HG02852 (cell line): ENCODE measurements around the gene TCERG1L.
"Not testable (repeated sequence)": the region's sequence is repeated elsewhere in the genome, so short reads cannot be mapped to it uniquely, and the experiment has no call there.

Experiments
- ATAC-seq: cut with Tn5 transposase; IDR thresholded peaks from one replicate; pipeline ENCODE4 v1.9.1; 2021; ENCODE audit warnings: mild to moderate bottlenecking, moderate library complexity; ENCODE audit not compliant: unreplicated experiment

Gene TCERG1L

DNA sequence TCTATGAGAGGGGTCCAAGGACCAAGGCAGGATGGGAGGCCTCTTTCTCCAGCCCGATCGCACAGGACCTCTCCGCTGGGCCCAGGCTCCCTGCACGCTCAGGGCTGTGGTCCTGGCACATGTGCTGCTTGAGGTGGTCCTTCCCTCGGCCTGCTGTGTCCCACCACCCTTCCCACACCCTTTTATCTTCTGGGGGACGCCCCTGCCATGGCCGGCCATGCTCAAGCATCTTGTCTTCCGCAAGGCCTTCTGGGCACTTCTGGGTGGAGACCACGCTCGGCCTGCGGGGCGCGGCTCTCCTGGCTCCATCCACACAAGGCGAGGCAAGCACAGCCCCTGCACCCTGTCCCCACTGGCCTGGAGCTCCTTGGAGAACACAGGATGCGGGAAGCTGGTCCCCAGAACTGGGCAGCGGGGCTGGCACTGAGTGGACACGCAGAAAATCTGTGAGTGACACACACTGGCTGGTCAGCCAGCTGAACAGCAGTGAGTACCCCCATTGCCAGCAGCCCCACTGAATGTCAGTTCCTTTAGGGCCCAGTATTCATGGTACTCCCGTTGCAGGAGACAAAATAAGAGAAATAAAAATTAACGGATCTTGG, 115.9 kb downstream of the TCERG1L start:
- no peak for ATAC-seq

- no peak for ATAC-seq
Measured at GRCh38 chr10:131195116-131195515, 116.4 kb downstream of the TCERG1L start.

- no peak for ATAC-seq
Measured at GRCh38 chr10:131193923-131194322, 117.6 kb downstream of the TCERG1L start.

DNA sequence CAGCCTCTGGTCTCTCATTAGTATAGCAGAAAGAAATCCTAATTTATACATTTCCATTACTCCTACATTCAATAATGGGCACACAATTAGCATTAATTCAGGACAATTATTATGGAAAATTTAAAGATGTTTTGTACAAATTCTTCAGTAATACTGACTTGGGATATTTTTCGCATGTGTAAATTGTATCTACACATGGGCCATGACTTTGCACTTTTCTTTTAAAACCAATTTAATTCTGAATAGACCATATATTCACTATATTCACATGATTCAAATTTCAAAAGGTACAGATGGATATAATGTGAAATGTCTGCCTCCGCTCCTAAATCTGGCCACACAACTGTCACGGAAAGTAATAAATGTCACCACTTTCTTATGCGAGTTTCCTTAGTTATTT, 123.0 kb downstream of the TCERG1L start:
- ATAC-seq = no peak

GRCh38 chr10:131187926-131188325, 123.6 kb downstream of the TCERG1L start:
- ATAC-seq = no peak

GRCh38 chr10:131187274-131187673, 124.2 kb downstream of the TCERG1L start:
- no peak for ATAC-seq

DNA sequence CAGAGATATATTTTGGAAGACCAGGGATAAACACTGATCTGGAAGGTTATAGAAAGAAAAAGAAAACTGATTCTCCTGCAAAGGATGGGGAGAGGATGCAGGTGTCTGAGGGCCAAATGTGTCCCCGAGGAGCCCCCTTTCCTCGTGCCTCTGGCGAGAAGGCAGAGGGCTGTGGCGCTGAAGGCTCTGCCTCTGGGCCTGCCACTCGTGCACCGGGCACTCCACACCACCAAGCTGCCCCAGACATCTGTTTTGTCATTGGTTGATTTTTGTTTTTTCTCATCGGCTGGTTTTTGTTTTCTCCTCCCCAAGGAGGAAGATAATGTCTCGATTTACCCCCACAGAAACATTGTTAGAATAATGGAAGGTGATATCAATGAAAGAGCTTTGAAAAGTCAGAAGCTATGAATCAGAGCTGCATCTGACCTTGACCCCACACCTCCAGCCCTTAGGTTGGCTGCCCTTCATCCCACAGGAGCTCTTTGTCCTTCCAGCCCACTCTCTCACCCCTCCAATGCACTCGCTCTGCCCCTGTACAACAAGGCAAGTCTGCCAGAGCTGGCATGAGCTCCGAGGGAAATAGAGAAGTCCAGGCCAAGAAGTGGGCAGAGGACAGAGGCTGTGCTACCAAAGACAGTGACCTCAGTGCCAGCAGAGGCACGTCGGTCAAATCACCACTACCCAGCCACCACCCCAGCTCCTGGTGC, 124.8 kb downstream of the TCERG1L start:
- no peak for ATAC-seq

DNA sequence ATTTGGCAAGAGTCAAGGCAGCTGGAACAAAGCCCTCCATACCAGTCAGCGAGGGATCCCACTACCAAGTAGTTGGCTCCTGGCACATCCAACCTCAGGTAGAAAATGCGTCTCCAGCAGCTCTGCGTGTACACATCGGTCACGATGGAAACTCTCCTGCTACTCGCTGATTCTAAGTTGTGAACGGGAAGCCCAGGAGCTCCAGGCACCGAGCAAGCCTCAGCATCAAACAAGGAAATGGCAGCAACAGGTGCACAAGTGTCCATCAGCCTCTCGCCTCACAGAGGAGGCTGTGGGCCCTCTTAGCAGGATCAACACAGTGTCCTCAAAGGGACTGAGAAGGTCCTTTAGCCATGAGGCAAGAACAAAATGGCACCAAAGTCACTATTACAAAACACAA, 127.0 kb downstream of the TCERG1L start:
- ATAC-seq = no peak

GRCh38 chr10:131183546-131184045, 127.9 kb downstream of the TCERG1L start:
- no peak for ATAC-seq

- ATAC-seq = no peak
Measured at GRCh38 chr10:131181456-131181855, 130.1 kb downstream of the TCERG1L start.

DNA sequence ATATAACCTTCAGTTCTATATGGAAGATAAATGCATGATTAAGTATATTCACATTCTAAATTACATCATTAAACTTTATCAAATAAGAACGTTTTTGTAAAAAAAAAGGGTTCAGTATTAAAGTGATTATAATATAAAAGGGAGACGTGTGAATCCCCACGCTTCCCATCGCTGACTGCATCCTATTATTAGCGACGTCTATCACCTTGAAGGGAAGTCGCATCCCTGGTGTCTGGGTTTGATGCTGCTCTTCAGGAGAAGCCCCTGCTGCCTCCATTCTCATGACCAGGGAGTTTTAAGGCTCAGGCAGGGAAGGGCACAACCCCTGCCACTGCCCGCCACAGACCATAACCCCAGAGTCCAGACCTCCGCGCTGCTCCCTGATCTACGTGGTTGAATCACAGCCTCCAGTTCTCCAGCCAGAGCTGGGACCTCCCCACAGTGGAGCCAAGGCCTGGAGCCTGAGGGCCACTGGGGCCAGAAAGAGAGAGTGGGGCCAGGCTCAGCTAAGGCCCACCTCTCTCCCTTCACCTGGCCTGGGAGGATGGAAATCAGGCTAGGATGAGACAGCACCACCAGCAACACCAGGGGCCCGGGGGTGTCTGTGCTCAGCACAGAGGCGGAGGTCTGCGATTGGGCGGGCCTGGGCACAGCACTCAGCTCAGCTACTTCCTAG, 130.6 kb downstream of the TCERG1L start:
- ATAC-seq = no peak

DNA sequence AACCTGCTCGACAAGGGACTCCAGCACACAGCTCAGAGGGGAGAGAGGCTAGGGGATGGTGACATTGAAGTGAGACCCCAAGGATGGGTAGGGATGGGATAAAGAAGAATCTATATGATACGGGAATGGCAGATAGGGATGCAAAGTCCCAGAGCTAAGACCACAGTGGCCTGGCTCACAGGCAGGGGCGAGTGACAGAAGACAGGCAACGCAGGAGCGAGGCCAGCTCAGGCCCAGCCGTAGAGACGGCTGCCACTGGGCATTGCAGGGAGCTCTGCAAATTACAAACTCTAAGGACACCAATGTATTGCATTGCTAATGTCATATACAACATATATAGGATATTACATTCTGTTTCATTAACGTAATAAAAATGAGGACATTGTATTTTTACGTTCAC, 131.4 kb downstream of the TCERG1L start:
- no peak for ATAC-seq

DNA sequence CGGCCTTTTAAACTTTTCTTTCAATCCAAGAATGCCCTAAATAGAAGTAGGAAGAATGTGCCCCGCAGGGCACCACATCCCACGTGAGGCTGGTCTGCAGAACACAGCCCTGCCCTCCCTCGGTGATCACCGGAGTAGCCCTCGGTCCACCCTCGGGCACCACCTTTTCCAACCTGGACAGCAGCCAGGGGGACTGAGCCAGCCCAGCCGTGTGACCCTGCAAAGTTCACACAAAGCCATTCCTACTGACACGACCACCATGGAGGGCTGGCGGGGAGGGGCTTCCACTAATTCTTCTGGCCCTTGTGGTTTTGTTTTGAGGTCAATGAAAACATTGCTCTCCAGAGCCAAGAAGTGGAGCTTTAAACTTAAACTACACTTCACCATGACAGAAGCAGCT, 132.2 kb downstream of the TCERG1L start:
- no peak for ATAC-seq

DNA sequence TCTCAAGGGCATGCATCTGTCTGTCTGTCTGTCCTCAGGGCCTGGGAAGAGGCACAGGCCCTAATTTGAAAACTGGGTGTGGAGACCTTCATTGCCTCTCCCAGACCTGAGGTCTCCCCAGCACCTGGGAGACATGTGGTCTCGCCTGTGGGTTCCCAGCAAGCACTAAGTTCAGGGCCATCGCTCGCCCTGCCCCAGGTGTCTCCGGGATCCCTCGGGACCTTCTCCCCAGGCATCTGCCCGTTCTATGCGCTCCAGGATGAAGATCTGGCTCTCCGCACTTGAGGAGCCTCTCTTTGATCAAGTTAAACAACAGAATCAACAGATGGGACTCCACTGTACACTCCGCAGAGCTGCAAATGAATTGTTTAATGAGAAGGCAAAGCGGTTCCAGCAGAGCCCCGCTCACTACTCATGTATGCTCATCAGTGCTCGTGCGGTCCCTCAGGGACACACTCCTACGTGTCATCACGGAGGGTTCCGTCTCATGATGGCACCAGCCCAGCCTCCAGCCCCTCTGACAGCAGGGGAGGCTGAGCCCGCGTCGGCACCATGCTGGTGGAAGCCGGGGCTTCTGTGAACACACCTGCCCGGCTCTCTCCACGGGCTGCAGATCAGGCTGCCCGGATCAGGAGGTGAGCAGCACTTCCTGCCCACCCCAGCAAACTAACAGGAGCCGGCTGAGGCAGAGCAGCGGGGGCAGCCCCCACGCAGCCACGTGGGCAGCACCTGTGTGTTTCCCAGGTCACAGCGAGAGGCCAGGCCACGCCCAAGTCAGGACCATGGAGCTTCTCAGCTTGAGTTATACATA, 132.8 kb downstream of the TCERG1L start:
- ATAC-seq = no peak

DNA sequence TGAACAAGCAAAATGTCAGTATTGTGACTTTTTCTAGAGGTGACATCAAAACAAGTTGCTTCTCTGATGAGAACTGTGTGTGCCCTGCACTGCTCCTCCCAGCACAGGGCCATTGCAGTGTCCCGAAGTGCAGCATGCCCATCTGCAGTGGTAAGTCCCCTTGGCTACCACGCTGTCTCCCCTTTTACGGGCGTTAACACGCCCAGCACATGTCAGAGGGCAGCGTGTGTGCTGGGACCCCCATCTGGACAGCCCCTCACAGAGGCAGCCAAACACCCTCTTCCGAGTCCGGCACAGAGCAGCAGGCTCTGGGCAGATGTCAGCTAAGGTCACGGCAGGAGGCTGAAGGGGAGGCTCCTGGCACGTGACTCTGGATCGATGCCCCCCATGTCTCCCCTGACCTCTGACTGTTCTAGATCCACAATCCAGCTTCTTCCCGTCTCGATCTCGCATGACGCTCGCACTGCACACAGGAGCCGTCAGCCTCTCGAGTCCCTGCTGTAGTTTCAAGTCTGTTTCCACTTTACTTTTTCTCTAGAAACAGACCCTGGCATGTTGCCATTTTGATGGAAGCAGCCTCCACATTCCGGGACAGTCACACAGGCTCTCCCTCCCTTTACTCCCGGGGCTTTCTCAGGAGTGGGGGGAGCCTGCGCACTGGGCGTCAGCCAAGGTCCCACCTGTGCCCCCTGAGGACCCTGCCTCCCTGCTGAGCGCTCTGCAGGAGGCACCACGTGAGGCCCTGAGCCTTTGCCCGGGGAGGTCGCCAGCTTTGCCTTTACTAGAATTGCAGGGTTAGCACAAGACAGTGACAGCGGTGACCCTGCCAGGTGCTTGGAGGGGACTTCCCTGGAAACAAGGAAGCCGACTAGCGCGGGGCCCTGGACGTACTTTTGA, 133.8 kb downstream of the TCERG1L start:
- ATAC-seq = no peak

DNA sequence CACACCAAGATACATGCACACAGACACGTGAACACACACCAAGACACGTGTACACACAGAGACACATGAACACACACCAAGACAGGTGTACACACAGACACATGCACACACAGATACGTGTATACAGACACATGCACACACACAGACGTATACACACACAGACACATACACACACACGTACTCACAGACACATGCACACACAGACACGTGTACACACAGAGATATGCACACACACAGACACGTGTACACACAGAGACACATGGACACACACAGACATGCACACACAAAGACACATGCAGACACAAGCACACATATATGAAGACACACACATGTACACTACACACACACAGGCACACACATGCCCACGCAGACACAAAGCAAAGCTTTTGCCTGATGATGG, 134.6 kb downstream of the TCERG1L start:
- ATAC-seq = no peak

GRCh38 chr10:131176324-131176723, 135.2 kb downstream of the TCERG1L start:
- not testable (repeated sequence) for ATAC-seq

DNA sequence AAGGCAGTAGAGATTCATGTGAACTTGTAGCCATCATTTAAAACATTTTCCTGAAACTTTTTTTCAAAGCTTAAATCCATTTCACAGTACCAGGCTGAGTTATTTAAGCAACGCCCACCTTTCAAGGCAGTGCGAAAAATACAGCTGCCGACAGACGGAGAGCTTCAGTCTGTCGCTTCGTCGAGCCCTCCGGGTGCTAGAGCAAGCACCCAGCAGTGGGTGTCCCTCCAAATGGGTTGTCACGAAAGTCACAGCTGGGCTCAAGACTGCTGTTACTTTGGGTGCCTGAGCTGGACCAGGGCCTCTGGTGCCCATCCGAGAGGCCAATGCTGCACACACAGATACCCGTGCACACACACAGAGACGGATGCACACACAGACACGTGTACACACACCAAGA, 135.6 kb downstream of the TCERG1L start:
- no peak for ATAC-seq

DNA sequence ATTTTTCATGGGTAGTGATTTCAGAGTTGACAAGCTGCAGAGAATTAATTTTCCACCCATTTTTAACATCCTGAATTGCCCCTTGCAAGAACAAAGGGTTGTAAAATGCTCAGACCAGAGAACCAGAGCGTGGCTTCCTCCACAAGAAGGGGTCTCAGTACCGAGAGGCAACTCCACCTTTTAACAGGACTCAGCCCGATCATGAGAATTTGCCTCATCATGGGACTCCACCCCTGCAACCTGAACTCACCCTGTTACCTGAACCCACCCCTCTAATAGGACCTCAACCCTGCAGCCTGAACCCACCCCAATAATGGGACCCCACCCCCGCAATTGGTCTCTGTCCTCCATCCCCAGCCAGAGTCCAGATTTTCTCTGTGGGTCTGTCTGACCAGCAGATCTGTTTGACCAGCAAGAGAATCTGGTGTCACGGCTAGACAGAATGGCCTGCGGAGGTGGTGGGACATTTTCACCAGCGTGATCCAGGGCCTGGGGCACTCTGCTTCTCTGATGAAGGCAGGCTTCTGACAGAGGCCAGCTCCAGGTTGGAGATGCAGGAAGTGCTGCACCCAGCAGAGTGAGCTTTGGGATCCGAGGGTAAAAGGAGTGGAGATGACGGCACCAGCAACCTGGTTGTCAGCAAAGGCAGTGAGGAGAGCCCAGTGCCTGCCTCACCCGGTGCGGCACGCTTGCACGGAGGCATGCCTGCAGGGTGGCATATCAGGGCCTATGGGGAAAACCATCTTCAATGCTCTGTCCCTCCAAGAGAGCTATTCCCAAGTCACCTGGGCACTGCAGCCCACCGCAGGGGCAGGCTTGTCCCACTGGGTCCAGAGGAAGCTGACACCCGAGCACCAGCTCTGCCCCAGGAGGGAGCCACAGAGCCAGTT, 136.6 kb downstream of the TCERG1L start:
- ATAC-seq = no peak
